Measurements from ENCODE around the gene STX10.

Gene STX10

DNA sequence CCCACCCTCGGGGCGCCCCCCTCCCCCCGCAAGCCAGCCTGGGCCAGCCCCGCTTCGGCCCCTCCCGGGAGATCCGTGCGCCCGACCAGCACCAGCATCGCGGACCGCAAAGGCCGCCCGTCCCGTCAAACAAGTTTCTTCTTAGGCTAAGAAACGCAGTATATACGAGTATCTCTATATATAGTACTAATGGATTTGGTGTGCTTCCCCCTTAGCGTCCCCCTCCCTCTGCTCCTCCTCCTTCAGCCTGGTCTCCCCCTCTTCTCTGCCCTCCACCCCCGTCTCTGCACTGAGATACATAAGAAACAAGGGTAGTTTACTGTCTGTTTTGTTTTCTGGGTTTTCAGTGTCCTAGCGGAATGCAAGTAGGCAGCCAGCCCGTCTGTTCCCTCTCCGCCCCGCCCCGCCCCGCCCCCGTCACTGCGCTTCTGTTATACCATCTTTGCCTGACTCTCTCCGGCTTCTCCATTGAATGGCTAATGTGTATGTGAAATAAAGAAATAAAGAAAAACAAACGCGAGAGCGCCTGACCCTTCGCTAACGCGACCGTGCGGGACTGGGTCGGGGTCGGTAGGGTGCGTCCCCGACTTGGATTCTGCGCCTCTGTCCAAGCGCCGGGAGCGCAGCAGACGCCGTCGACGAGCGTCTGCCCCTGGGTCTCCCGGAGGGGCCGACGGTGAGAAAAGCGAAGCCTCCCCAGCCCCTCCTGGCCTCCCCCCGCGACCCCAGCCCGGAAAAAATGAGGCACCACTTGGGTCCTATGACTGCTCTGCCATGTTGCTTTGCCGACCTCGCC, 51.7 kb downstream of the STX10 start:
- DNase-seq: no peak

GRCh38 chr19:13097463-13098258, 52.5 kb downstream of the STX10 start:
- DNase-seq: no peak

- DNase-seq: no peak
Observed at GRCh38 chr19:13097033-13097462, 53.1 kb downstream of the STX10 start.

GRCh38 chr19:13095934-13096927, 53.9 kb downstream of the STX10 start:
- no peak for DNase-seq

GRCh38 chr19:13095393-13095784, 54.8 kb downstream of the STX10 start:
- DNase-seq: no peak

GRCh38 chr19:13094771-13095392, 55.3 kb downstream of the STX10 start:
- DNase-seq: no peak

GRCh38 chr19:13094106-13094504, 56.1 kb downstream of the STX10 start:
- no peak for DNase-seq

Data from NCI-H1417 treated with DMSO at 0.1 percent for 48 hours (cell line).